SIG-M5 treated with dmso at 0.1 percent for 504 hours (cell line): ENCODE results near the gene NOC2L.

Experiments used
- DNase-seq: peaks from one replicate; lab custom pipeline; 2025; ENCODE audit not compliant: unreplicated experiment; lab: John Stamatoyannopoulos, UW

The NOC2L gene

GRCh38 chr1:930633-931138, 28.4 kb downstream of the NOC2L start:
- DNase-seq, result no peak

GRCh38 chr1:929712-930632, 29.1 kb downstream of the NOC2L start:
- no peak for DNase-seq

- peak; percentile 20 for DNase-seq
These were observed 30.0 kb downstream of the NOC2L start for GRCh38 chr1:928825-929661.

GRCh38 chr1:927748-928147, 31.3 kb downstream of the NOC2L start:
- no peak for DNase-seq

GRCh38 chr1:927234-927633, 31.8 kb downstream of the NOC2L start:
- no peak for DNase-seq

- no peak for DNase-seq
These were observed 33.3 kb downstream of the NOC2L start for GRCh38 chr1:925561-926421.

- DNase-seq, result no peak
These were observed 34.1 kb downstream of the NOC2L start for GRCh38 chr1:924656-925560.

GRCh38 chr1:923991-924655, 34.9 kb downstream of the NOC2L start:
- no peak for DNase-seq

- DNase-seq, result no peak
These were observed 35.7 kb downstream of the NOC2L start, which contains the start of gene SAMD11 for GRCh38 chr1:923131-923990. Gene SAMD11, plus strand, starts transcription at chr1:923923. Its CDS starts 509 bp downstream, at chr1:924432.

- DNase-seq, result peak; percentile 49
These were observed 37.8 kb downstream of the NOC2L start for GRCh38 chr1:921011-921837.

GRCh38 chr1:920521-920920, 38.5 kb downstream of the NOC2L start:
- no peak for DNase-seq

GRCh38 chr1:920010-920409, 39.0 kb downstream of the NOC2L start:
- no peak for DNase-seq

GRCh38 chr1:919271-919872, 39.7 kb downstream of the NOC2L start:
- DNase-seq, result no peak

GRCh38 chr1:918843-919242, 40.2 kb downstream of the NOC2L start:
- DNase-seq, result no peak

GRCh38 chr1:918353-918752, 40.7 kb downstream of the NOC2L start:
- DNase-seq, result no peak

GRCh38 chr1:917466-918091, 41.5 kb downstream of the NOC2L start:
- DNase-seq, result no peak

- no peak for DNase-seq
These were observed 42.0 kb downstream of the NOC2L start for GRCh38 chr1:917076-917459.
